DND-41 (cell line): ENCODE results near the gene FKBP1C.
A peak's percentile ranks its signal among the peaks of the same experiment; 100 is the strongest.

ENCODE experiments used
- ATAC-seq: fragments of 200-7000 bp; cut with Tn5 transposase; 3 replicates; pipeline ENCODE4 v1.9.1; 2021; ENCODE audit warnings: low read depth; ENCODE audit not compliant: insufficient read depth
- DNase-seq: peaks from one replicate; pipeline ENCODE4 v3.0.0-alpha.2; 2020
- H2AFZ ChIP-seq: 2 replicates; pipeline ENCODE4 v1.6.0; 2012; ENCODE audit warnings: low read depth, low read length
- H3K27ac ChIP-seq: 2 replicates; pipeline ENCODE4 v1.5.1; 2012; ENCODE audit warnings: low read length, inconsistent platforms
- H3K27me3 ChIP-seq: fragments of 200-600 bp; sonication (generic); 2 replicates; pipeline ENCODE4 v1.6.0; 2012; ENCODE audit warnings: low read length, mild to moderate bottlenecking, inconsistent platforms; ENCODE audit not compliant: insufficient read depth, poor library complexity
- H3K36me3 ChIP-seq: 2 replicates; pipeline ENCODE4 v1.5.1; 2012; ENCODE audit warnings: low read length, inconsistent platforms; ENCODE audit not compliant: insufficient read depth
- H3K4me1 ChIP-seq: 2 replicates; pipeline ENCODE4 v1.5.1; 2012; ENCODE audit warnings: mild to moderate bottlenecking, low read length; ENCODE audit not compliant: insufficient read depth
- H3K4me2 ChIP-seq: 2 replicates; pipeline ENCODE4 v1.6.0; 2012; ENCODE audit warnings: mild to moderate bottlenecking, moderate library complexity, low read length, inconsistent platforms; ENCODE audit not compliant: insufficient read depth
- H3K4me3 ChIP-seq, 2 experiments: fragments of 200-600 bp in 1 of 2; shearing (Covaris generic) in 1 of 2; 2 replicates each; pipeline ENCODE4 v1.5.1; 2012 to 2016; ENCODE audit warnings: inconsistent platforms in 2 of 2, low read length in 2 of 2, mild to moderate bottlenecking in 2 of 2, low read depth in 1 of 2, moderate library complexity in 1 of 2
- H3K79me2 ChIP-seq: 2 replicates; pipeline ENCODE4 v1.6.0; 2012; ENCODE audit warnings: low read length, inconsistent platforms; ENCODE audit not compliant: insufficient read depth
- H3K9ac ChIP-seq: 2 replicates; pipeline ENCODE4 v1.6.0; 2012; ENCODE audit warnings: low read depth, mild to moderate bottlenecking, inconsistent platforms, low read length, moderate library complexity
- H3K9me3 ChIP-seq: 2 replicates; pipeline ENCODE4 v1.5.1; 2012; ENCODE audit warnings: low read length, moderate library complexity, mild to moderate bottlenecking, inconsistent platforms; ENCODE audit not compliant: insufficient read depth, severe bottlenecking
- H4K20me1 ChIP-seq: 2 replicates; pipeline ENCODE4 v1.6.0; 2012; ENCODE audit warnings: low read length; ENCODE audit not compliant: insufficient read depth
- CTCF ChIP-seq: IDR thresholded peaks from 2 replicates; pipeline ENCODE4 v1.5.1; 2012; ENCODE audit warnings: borderline replicate concordance, low read length, moderate library complexity, mild to moderate bottlenecking; ENCODE audit not compliant: poor library complexity, severe bottlenecking; ENCODE audit errors: extremely low read depth
- EZH2 ChIP-seq: IDR thresholded peaks from 3 replicates; pipeline ENCODE4 v1.6.1; 2012; ENCODE audit warnings: borderline replicate concordance, low read depth, mild to moderate bottlenecking, moderate library complexity, low read length, inconsistent platforms; ENCODE audit not compliant: severe bottlenecking

Gene FKBP1C

GRCh38 chr6:63245909-63246308, 34.6 kb downstream of the FKBP1C start:
- Histone ChIP-seq H3K27ac (no peak overlapping the region), H4K20me1 (no peaks in the 10 kb centered on the region), H3K27me3 (no peaks in the 10 kb centered on the region), H2AFZ (no peak overlapping the region), H3K36me3 (no peaks in the 10 kb centered on the region), H3K4me3 (no peak overlapping the region), H3K4me1 (no peaks in the 10 kb centered on the region), H3K79me2 (no peaks in the 10 kb centered on the region), H3K9ac (no peak overlapping the region), H3K4me2 (no peak overlapping the region), H3K9me3 (no peaks in the 10 kb centered on the region)
- DNase-seq (no peak), ATAC-seq (no peak)
- TF ChIP-seq EZH2 (no peak), CTCF (peak; percentile 9)

- no peak for ATAC-seq
- no peak overlapping the region for H3K4me3 ChIP-seq
- H3K36me3 ChIP-seq = no peaks in the 10 kb centered on the region
- no peaks in the 10 kb centered on the region for H3K9me3 ChIP-seq
- no peak for DNase-seq
- H3K27ac ChIP-seq = no peak overlapping the region
- H3K27me3 ChIP-seq = no peaks in the 10 kb centered on the region
- H3K4me2 ChIP-seq = no peak overlapping the region
- TF ChIP-seq CTCF (no peak), EZH2 (no peak)
- no peaks in the 10 kb centered on the region for H4K20me1 ChIP-seq
- H2AFZ ChIP-seq = no peak overlapping the region
- H3K9ac ChIP-seq = no peak overlapping the region
- no peaks in the 10 kb centered on the region for H3K79me2 ChIP-seq
- no peaks in the 10 kb centered on the region for H3K4me1 ChIP-seq
Measured at GRCh38 chr6:63246581-63246980, 35.3 kb downstream of the FKBP1C start.

GRCh38 chr6:63249875-63250482, 38.7 kb downstream of the FKBP1C start:
- H3K79me2 ChIP-seq = no peaks in the 10 kb centered on the region
- ATAC-seq = no peak
- H2AFZ ChIP-seq = no peak overlapping the region
- H3K4me1 ChIP-seq = no peaks in the 10 kb centered on the region
- no peaks in the 10 kb centered on the region for H3K9me3 ChIP-seq
- H3K27me3 ChIP-seq = no peaks in the 10 kb centered on the region
- no peak overlapping the region for H3K4me3 ChIP-seq
- H3K4me2 ChIP-seq = no peak overlapping the region
- DNase-seq = no peak
- H3K9ac ChIP-seq = no peak overlapping the region
- H4K20me1 ChIP-seq = no peaks in the 10 kb centered on the region
- no peak overlapping the region for H3K27ac ChIP-seq
- TF ChIP-seq CTCF = no peak
- TF ChIP-seq EZH2 = no peak
- no peaks in the 10 kb centered on the region for H3K36me3 ChIP-seq

GRCh38 chr6:63259153-63259552, 47.9 kb downstream of the FKBP1C start:
- H3K9ac ChIP-seq = no peak overlapping the region
- no peaks in the 10 kb centered on the region for H3K4me1 ChIP-seq
- H2AFZ ChIP-seq = no peak overlapping the region
- H3K27me3 ChIP-seq = no peaks in the 10 kb centered on the region
- no peak overlapping the region for H3K4me3 ChIP-seq
- H3K4me2 ChIP-seq = no peak overlapping the region
- no peak for ATAC-seq
- H3K79me2 ChIP-seq = no peaks in the 10 kb centered on the region
- H3K36me3 ChIP-seq = no peaks in the 10 kb centered on the region
- H3K9me3 ChIP-seq = no peaks in the 10 kb centered on the region
- H3K27ac ChIP-seq = no peak overlapping the region
- H4K20me1 ChIP-seq = no peaks in the 10 kb centered on the region
- no peak for DNase-seq
- TF ChIP-seq CTCF = no peak
- no peak for TF ChIP-seq EZH2
